Pulmonary artery endothelial cell (primary cell): ENCODE measurements around the gene ADM2. TPM values are rescaled to one million over a fixed set of nuclear protein-coding genes. Genes with fewer than 3 reads are reported as not detected.

Source experiments
- DNase-seq: peaks from one replicate; pipeline ENCODE4 v3.0.0-alpha.2; 2011; ENCODE audit warnings: low read depth, low spot score
- total RNA-seq: library from RNA; depleted of rRNA; stranded (reverse); fragments of >200 nt; gene quantifications from 2 replicates; pipeline ENCODE4 v1.2.3, GENCODE V29; 2014

ADM2 gene
- total RNA-seq, 1 donor from 2014 or later, result 0.20 TPM

GRCh38 chr22:50467341-50467740 lies 14.0 kb upstream of the ADM2 start:
- no peak for DNase-seq

DNA sequence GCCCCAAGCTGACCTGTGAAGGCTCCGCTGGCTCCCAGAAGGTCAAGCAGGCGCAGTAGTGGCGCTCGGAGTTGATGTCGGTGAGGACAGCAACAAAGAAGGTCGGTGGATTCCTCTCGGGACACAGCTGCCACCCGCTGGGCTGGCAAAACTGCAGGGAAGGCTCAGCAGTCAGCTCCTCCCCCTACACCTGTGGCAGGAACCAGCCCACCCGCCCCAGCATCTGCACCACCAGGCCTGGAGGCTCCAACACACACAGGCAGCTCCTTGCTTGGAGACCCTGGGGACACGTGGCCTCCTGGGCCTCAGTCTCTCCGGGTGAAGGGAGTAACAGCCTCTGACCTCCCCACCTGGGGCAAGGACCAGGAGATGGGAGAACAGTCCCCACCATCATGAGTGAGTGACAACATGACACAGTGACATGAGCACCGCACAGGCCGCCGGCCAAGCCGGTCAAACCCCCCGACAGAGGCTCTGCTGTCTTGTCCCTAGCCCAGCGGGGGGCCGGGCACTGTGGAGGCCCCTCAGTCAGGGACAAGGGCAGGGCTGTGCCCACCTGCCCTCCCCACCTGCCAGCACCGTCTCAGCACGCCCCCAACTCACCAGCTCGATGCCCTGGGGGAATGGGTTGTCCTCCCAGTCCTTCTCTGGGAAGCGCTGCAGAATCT lies 13.4 kb upstream of the ADM2 start:
- DNase-seq, result no peak

DNA sequence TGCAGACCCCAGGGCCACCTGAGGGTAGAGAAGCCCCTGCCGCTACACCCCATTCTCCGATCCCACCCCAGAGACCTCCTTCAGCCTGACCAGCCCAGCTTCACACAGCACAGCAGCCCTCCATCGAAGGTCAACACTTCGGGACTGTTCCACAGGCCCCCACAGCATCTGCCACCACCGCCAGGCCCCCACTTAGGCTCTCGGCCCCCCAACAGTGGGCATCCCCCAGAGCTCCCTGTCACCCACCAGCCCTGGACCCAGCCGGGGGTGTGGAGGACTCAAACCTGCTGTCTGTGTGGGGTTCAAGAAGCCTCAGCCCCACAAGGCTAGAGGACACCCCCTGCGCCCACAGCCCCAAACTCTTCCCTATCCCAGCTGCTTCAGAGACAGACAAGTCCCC lies 12.7 kb upstream of the ADM2 start:
- DNase-seq, result no peak

GRCh38 chr22:50469377-50470305 lies 11.7 kb upstream of the ADM2 start:
- DNase-seq, result no peak

- no peak for DNase-seq
These were observed 10.9 kb upstream of the ADM2 start for GRCh38 chr22:50470491-50470890.

DNA sequence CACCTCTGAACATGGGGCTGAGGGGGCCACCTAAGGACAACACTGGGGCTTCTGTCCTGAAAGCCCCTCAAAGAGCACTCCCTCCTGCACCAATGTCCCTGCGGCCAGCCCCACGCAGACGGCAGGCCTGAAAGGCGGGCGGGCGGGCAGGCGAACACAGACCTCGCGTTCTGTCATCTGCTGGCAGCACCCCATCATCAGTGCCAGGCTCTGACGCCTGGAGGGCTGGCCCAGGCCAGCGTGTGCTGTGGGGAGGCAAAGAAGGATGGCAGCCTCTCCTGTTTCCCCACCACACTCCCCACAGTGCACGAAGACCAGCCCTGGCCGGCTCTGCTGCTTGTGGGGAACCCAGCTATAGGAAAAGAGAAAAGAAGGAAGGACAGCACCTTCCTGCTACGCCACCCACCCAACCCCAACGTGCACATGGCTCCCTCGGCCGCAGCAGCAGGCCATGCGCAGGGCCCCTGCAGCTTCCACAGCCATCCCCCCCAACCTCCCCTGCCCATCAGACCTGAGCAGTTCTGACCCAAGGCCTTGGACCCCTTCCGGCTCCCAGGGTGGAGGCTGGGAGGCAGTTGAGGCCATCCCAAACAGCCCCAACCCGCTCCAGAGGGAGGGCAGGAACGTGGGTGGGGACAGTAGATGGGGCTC lies 10.0 kb upstream of the ADM2 start:
- no peak for DNase-seq

DNA sequence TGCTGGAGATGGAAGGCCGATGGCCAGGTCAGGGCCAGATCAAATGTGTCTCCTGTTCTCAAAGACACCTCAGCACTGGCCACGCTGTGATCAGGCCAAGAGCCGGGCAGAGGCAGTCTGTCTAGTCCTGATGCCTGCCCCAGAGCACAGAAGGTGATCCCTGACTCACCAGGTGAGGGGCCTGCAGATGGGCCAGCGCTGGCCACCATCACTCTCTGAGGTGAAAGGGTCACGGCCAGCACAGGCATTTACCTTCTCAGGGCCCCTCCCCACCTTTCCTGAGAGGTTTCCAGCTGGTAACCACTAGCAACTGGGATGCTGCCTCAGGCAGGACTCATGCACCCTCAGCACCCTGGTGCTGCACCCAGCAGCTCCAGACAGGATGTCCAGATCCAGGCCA lies 9.4 kb upstream of the ADM2 start:
- DNase-seq, result no peak

GRCh38 chr22:50473088-50473487 lies 8.3 kb upstream of the ADM2 start:
- DNase-seq, result no peak

DNA sequence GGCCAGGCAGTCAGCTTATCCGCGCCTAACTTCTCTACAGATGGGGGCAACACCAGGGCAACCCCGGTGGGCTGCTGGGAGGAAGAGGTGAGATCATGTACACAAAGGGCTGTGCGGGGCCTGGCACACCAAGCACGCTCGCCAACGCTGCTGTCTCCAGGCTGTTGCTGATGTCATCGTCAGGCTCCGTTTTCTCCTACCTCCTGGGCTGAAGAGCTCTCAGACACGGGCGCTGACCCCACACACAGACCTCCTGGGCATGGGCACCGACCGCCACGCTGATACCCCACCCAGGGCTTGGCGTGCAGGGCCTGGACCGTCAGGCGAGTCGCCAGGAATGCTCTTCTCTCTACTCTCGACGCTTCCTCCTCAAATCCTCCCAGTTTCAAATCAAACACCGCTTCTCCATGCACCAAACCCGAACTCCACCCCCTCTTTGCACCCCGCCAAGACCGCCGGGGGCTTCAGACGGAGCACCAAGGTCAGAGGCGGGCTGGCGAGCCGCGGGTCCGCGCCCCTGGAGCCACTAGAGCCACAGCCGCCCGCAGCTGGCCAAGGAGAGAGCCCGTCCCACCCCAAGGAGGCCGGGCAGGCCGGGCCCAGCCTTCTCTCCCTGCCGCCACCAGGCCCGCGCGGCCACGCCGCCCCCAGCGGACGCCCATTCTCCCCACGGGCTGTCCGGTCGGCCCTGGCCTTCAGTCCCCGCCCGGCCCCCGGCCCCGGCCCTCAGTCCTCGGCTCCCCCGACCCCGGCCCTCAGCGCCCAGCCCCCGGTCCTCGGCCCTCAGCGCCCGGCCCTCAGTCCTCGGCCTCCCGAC lies 7.3 kb upstream of the ADM2 start:
- no peak for DNase-seq

DNA sequence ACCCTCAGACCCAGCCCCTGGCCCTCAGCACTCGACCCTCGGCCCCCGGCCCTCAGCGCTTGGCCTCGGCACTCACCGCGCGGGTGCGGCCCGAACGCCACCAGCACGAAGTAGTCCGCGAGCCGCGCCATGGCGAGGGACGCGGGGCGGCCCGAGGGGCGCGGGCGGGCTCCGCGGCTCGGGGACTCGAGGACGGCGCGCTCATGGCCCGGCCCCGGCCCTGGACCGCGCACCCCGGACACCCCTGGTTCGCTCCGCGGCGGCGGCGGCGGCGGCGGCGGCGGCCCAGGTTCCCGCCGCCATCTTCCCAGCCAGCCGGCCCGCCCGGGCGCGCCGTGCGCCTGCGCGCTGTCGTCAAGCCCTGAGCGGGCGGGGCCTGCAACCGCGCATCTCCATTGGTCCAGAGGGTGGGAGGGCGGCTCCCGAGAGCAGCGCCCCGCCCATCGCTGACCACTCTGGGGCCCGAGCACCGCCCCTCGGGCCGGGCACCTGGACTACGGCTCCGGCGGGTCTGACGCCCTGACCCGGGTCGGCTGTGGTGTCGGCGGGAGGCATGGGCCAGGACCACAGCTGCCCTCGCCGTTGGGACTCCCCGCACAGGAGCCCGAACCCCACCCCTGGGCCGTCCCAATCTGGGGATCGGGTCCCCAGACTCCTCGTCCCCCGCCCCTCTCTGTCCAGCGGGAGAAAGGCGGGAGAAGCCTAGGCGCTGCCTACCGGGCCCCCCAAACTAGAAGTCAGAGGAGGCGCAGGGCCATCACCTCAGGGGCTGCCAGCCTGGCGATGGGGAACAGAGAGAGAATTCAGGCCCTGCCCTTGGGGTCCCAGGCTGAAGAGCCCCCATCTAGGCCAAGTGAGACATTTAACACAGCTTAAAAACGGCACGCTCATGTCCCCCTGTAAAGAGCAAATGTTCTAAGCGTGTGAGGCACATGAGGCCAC lies 6.4 kb upstream of the ADM2 start, which contains the start of gene SBF1:
Gene SBF1 (minus strand): TSS at position 326 of the 942 bp plus-strand sequence. CDS start 195 bp downstream, at position 131.
- DNase-seq, result peak; percentile 60

DNA sequence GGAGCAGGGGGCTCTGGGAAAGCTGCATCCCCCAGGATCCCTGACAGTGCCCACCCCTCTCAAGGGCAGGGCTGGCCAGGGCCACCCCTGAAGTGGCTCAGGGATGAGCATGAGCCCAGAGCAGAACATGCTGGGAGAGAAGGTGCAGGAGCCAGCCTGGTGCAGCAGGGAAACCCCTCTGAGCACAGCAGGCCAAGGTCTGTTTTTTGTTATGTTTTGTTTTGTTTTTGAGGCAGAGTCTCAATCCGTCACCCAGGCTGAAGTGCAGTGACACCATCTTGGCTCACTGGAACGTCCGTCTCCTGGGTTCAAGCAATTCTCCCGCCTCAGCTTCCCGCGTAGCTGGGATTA lies 5.7 kb upstream of the ADM2 start:
- DNase-seq, result no peak

GRCh38 chr22:50476868-50477267 lies 4.5 kb upstream of the ADM2 start:
- DNase-seq, result no peak

GRCh38 chr22:50477923-50478322 lies 3.4 kb upstream of the ADM2 start:
- DNase-seq, result no peak

DNA sequence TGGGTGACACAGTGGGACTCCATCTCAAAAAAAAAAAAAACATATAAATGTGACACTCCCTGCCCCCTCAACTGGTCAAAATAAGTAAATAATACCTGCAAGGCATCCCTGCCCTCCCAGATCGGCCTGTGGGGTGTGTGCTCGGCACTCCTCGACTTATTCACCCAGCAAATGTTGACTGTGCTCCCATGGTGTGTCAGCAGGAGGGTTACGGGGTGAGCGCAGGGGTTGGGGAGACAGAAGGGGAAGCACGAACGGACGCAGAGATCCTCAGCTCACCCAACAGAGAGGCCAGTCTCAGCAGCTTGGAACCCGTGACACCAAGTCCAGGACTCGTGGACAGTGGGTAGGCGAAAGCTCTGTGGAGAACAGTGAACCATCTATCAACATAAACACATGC lies 1.6 kb upstream of the ADM2 start:
- no peak for DNase-seq

- no peak for DNase-seq
These were observed 301 bp upstream of the ADM2 start for GRCh38 chr22:50481045-50481439.

GRCh38 chr22:50482107-50483074 lies 1.0 kb downstream of the ADM2 start:
- DNase-seq, result no peak

GRCh38 chr22:50483106-50483505 lies 1.8 kb downstream of the ADM2 start:
- DNase-seq, result no peak

DNA sequence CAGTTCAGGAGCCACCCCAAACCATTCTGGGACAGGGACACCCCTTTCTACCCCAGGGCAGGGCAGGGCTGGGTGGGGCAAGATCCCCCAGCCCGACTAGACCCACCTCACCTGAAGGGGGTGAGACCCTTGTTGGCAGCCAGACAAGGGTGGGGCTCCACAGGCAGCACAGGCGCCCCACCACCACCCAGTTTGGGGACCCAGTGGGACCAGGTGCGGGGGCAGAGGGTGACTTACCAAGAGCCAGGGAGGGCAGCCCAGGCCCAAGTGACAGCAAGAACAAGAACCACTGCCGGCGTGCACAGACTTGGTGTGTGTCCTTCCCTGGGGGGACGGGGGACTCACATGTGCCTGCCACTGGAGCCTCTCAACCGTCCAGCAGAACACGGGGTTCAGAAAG lies 2.2 kb downstream of the ADM2 start:
- no peak for DNase-seq
